Measurements from ENCODE around the gene CBX1.
"Not testable (repeated sequence)": the region's sequence is repeated elsewhere in the genome, so short reads cannot be mapped to it uniquely, and the experiment has no call there.

CBX1 gene

DNA sequence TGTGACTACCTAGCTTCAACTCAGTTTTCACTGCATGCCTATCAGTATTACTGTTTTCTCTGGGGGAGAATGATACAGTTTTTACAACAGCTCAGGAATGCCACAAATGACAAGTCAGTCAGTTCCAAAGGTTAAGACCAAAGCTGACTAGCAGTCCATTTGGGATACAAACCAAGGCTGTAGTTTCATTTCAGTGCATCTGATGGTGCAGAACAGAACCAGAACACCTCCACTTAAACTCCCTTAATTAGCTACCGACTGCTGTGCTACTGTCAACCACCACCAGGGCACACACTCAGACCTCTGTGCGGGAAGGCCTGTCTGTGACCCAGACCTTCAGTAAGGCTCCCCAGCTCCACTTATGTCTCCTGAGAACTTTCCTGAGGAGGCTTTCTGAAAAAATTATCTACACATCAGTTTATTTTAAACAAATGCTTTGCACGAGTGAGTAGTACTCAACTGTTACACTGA, 32.8 kb downstream of the CBX1 start:
- Histone ChIP-seq H4K91ac (ENCODE audit: low read length) (no peak overlapping the region), H3K4ac (ENCODE audit: low read depth in 1 of 2, low read length in 2 of 2) (no peak overlapping the region), H3K27ac (ENCODE audit: low read length, poor library complexity, severe bottlenecking) (peak overlapping the region; percentile 41), H3K4me2 (ENCODE audit: low read length, poor library complexity, severe bottlenecking) (no peak overlapping the region), H3K14ac (ENCODE audit: low read length in 2 of 2) (no peak overlapping the region), H3K9me3 (ENCODE audit: control insufficient read depth, low read length) (no peaks in the 10 kb centered on the region), H2BK5ac (ENCODE audit: low read depth, low read length, poor library complexity, severe bottlenecking) (no peak overlapping the region), H2AK5ac (ENCODE audit: low read length, severe bottlenecking) (no peak overlapping the region), H3K18ac (ENCODE audit: low read depth in 1 of 2, low read length in 2 of 2) (no peak overlapping the region), H3K4me3 (ENCODE audit: insufficient read depth in 1 of 2, low read depth in 1 of 2, low read length in 2 of 2) (no peak overlapping the region), H4K8ac (ENCODE audit: low read length) (no peak overlapping the region), H3K23ac (ENCODE audit: low read length in 2 of 2) (no peak overlapping the region), H3K4me1 (ENCODE audit: control insufficient read depth, insufficient read depth, low read depth, low read length) (peaks cover 4% of the 10 kb centered on the region), H2BK120ac (ENCODE audit: low read depth, low read length) (no peak overlapping the region), H3K79me1 (replicated peaks; ENCODE audit: low read length, poor library complexity, severe bottlenecking) (peaks cover 29% of the 10 kb centered on the region), H3K9ac (ENCODE audit: low read length) (peak overlapping the region; percentile 59), H2AFZ (ENCODE audit: low read depth, low read length) (no peak overlapping the region), H2BK15ac (ENCODE audit: low read depth, poor library complexity, severe bottlenecking) (no peak overlapping the region), H3K27me3 (ENCODE audit: control insufficient read depth in 1 of 2, insufficient read depth in 1 of 2, low read length in 2 of 2) (no peaks in the 10 kb centered on the region), H2BK12ac (ENCODE audit: low read length in 2 of 2) (no peak overlapping the region), H3K36me3 (ENCODE audit: control insufficient read depth in 1 of 2, insufficient read depth in 2 of 2, low read depth in 1 of 2, low read length in 2 of 2) (peaks cover 31 to 54% of the 10 kb centered on the region in 2 experiments)
- DNase-seq = peak; percentile 69
- 53% methylated on average over 3 of the region's 3 CpGs for WGBS

- not testable (repeated sequence) for H2BK5ac ChIP-seq (ENCODE audit: low read depth, low read length, poor library complexity, severe bottlenecking); H3K27me3 ChIP-seq (ENCODE audit: control insufficient read depth in 1 of 2, insufficient read depth in 1 of 2, low read length in 2 of 2); H2AK5ac ChIP-seq (ENCODE audit: low read length, severe bottlenecking); H3K4me3 ChIP-seq (ENCODE audit: insufficient read depth in 1 of 2, low read depth in 1 of 2, low read length in 2 of 2); H2AFZ ChIP-seq (ENCODE audit: low read depth, low read length); H4K91ac ChIP-seq (ENCODE audit: low read length); H3K14ac ChIP-seq (ENCODE audit: low read length in 2 of 2); H3K4me2 ChIP-seq (ENCODE audit: low read length, poor library complexity, severe bottlenecking); H3K23ac ChIP-seq (ENCODE audit: low read length in 2 of 2); DNase-seq; H3K4me1 ChIP-seq (ENCODE audit: control insufficient read depth, insufficient read depth, low read depth, low read length); H3K27ac ChIP-seq (ENCODE audit: low read length, poor library complexity, severe bottlenecking); H3K18ac ChIP-seq (ENCODE audit: low read depth in 1 of 2, low read length in 2 of 2); H4K8ac ChIP-seq (ENCODE audit: low read length); H2BK120ac ChIP-seq (ENCODE audit: low read depth, low read length); H3K4ac ChIP-seq (ENCODE audit: low read depth in 1 of 2, low read length in 2 of 2); H3K9me3 ChIP-seq (ENCODE audit: control insufficient read depth, low read length); H2BK12ac ChIP-seq (ENCODE audit: low read length in 2 of 2); H2BK15ac ChIP-seq (ENCODE audit: low read depth, poor library complexity, severe bottlenecking)
- Histone ChIP-seq H3K9ac (ENCODE audit: low read length) (peak overlapping the region; percentile 59), H3K36me3 (ENCODE audit: control insufficient read depth in 1 of 2, insufficient read depth in 2 of 2, low read depth in 1 of 2, low read length in 2 of 2) (peaks cover 30 to 54% of the 10 kb centered on the region in 2 experiments), H3K79me1 (replicated peaks; ENCODE audit: low read length, poor library complexity, severe bottlenecking) (peaks cover 27% of the 10 kb centered on the region)
- 100% methylated on average over 2 of the region's 2 CpGs for WGBS
Observed at GRCh38 chr17:48067808-48068207, 33.5 kb downstream of the CBX1 start.

GRCh38 chr17:48067245-48067644, 34.0 kb downstream of the CBX1 start:
- WGBS = 100% methylated on average over 2 of the region's 3 CpGs
- H3K27ac ChIP-seq (ENCODE audit: low read length, poor library complexity, severe bottlenecking) = no peak overlapping the region

GRCh38 chr17:48066656-48067055, 34.6 kb downstream of the CBX1 start:
- Histone ChIP-seq H2BK5ac (ENCODE audit: low read depth, low read length, poor library complexity, severe bottlenecking) (no peak overlapping the region), H4K8ac (ENCODE audit: low read length) (no peak overlapping the region)

More at GRCh38 chr17:48067245-48067644, 34.0 kb downstream of the CBX1 start:
- no peak for DNase-seq
- H3K9me3 ChIP-seq (ENCODE audit: control insufficient read depth, low read length) = no peaks in the 10 kb centered on the region
- no peak overlapping the region for H2BK5ac ChIP-seq (ENCODE audit: low read depth, low read length, poor library complexity, severe bottlenecking)
- H2BK12ac ChIP-seq (ENCODE audit: low read length in 2 of 2) = no peak overlapping the region
- H2BK120ac ChIP-seq (ENCODE audit: low read depth, low read length) = no peak overlapping the region
- H2BK15ac ChIP-seq (ENCODE audit: low read depth, poor library complexity, severe bottlenecking) = no peak overlapping the region
- no peak overlapping the region for H3K9ac ChIP-seq (ENCODE audit: low read length)
- no peak overlapping the region for H2AK5ac ChIP-seq (ENCODE audit: low read length, severe bottlenecking)
- no peak overlapping the region for H3K4ac ChIP-seq (ENCODE audit: low read depth in 1 of 2, low read length in 2 of 2)
- H3K18ac ChIP-seq (ENCODE audit: low read depth in 1 of 2, low read length in 2 of 2) = no peak overlapping the region
- no peak overlapping the region for H2AFZ ChIP-seq (ENCODE audit: low read depth, low read length)
- H3K27me3 ChIP-seq (ENCODE audit: control insufficient read depth in 1 of 2, insufficient read depth in 1 of 2, low read length in 2 of 2) = no peaks in the 10 kb centered on the region
- H3K4me1 ChIP-seq (ENCODE audit: control insufficient read depth, insufficient read depth, low read depth, low read length) = peaks cover 4% of the 10 kb centered on the region
- H3K4me3 ChIP-seq (ENCODE audit: insufficient read depth in 1 of 2, low read depth in 1 of 2, low read length in 2 of 2) = no peak overlapping the region
- H4K91ac ChIP-seq (ENCODE audit: low read length) = no peak overlapping the region
- H3K23ac ChIP-seq (ENCODE audit: low read length in 2 of 2) = no peak overlapping the region
- peaks cover 31 to 57% of the 10 kb centered on the region in 2 experiments for H3K36me3 ChIP-seq (ENCODE audit: control insufficient read depth in 1 of 2, insufficient read depth in 2 of 2, low read depth in 1 of 2, low read length in 2 of 2)
- no peak overlapping the region for H4K8ac ChIP-seq (ENCODE audit: low read length)
- peaks cover 27% of the 10 kb centered on the region for H3K79me1 ChIP-seq (replicated peaks; ENCODE audit: low read length, poor library complexity, severe bottlenecking)
- H3K4me2 ChIP-seq (ENCODE audit: low read length, poor library complexity, severe bottlenecking) = no peak overlapping the region
- no peak overlapping the region for H3K14ac ChIP-seq (ENCODE audit: low read length in 2 of 2)

More at GRCh38 chr17:48066656-48067055, 34.6 kb downstream of the CBX1 start:
- Histone ChIP-seq H3K4me3 (ENCODE audit: insufficient read depth in 1 of 2, low read depth in 1 of 2, low read length in 2 of 2) (no peak overlapping the region), H3K23ac (ENCODE audit: low read length in 2 of 2) (no peak overlapping the region), H2BK120ac (ENCODE audit: low read depth, low read length) (no peak overlapping the region), H2AK5ac (ENCODE audit: low read length, severe bottlenecking) (no peak overlapping the region), H3K79me1 (replicated peaks; ENCODE audit: low read length, poor library complexity, severe bottlenecking) (peaks cover 25% of the 10 kb centered on the region), H3K18ac (ENCODE audit: low read depth in 1 of 2, low read length in 2 of 2) (no peak overlapping the region), H3K36me3 (ENCODE audit: control insufficient read depth in 1 of 2, insufficient read depth in 2 of 2, low read depth in 1 of 2, low read length in 2 of 2) (peaks cover 32 to 62% of the 10 kb centered on the region in 2 experiments), H3K4me2 (ENCODE audit: low read length, poor library complexity, severe bottlenecking) (no peak overlapping the region), H3K27ac (ENCODE audit: low read length, poor library complexity, severe bottlenecking) (no peak overlapping the region), H3K4ac (ENCODE audit: low read depth in 1 of 2, low read length in 2 of 2) (no peak overlapping the region), H3K4me1 (ENCODE audit: control insufficient read depth, insufficient read depth, low read depth, low read length) (peaks cover 4% of the 10 kb centered on the region), H3K14ac (ENCODE audit: low read length in 2 of 2) (no peak overlapping the region), H3K9ac (ENCODE audit: low read length) (no peak overlapping the region), H3K27me3 (ENCODE audit: control insufficient read depth in 1 of 2, insufficient read depth in 1 of 2, low read length in 2 of 2) (no peaks in the 10 kb centered on the region), H4K91ac (ENCODE audit: low read length) (no peak overlapping the region), H2AFZ (ENCODE audit: low read depth, low read length) (no peak overlapping the region), H2BK12ac (ENCODE audit: low read length in 2 of 2) (no peak overlapping the region), H3K9me3 (ENCODE audit: control insufficient read depth, low read length) (no peaks in the 10 kb centered on the region), H2BK15ac (ENCODE audit: low read depth, poor library complexity, severe bottlenecking) (no peak overlapping the region)
- WGBS = 100% methylated on average over 1 of the region's 1 CpG
- no peak for DNase-seq

Measured in mesenchymal stem cell (in vitro differentiated cells and primary cell).